OCI-LY3 (cell line): ENCODE results near the gene GPR171.

Source experiments
- H2AFZ ChIP-seq: fragments of 200-600, 300-600 bp; shearing (Covaris generic); 2 replicates; pipeline ENCODE4 v1.6.0; 2014; ENCODE audit warnings: antibody characterized with exemption, low read depth, low read length
- H3K27ac ChIP-seq: fragments of 200-600, 300-600 bp; sonication (generic); 2 replicates; pipeline ENCODE4 v1.5.1; 2014; ENCODE audit warnings: mild to moderate bottlenecking, low read length, moderate library complexity, mixed read lengths
- H3K27me3 ChIP-seq: fragments of 200-600, 300-600 bp; sonication (generic); 2 replicates; pipeline ENCODE4 v1.6.1; 2014; ENCODE audit warnings: low read depth, low read length, mixed read lengths
- H3K36me3 ChIP-seq: fragments of 200-600, 300-600 bp; sonication (generic); replicated peaks from 2 replicates; pipeline ENCODE3; 2014; ENCODE audit warnings: low read depth, low read length, mixed read lengths
- H3K4me1 ChIP-seq: fragments of 300-600, 200-600 bp; sonication (generic); 2 replicates; pipeline ENCODE4 v1.6.1; 2014; ENCODE audit warnings: low read length, mixed read lengths
- H3K4me2 ChIP-seq: fragments of 200-600, 300-600 bp; sonication (generic); 2 replicates; pipeline ENCODE4 v1.6.1; 2014; ENCODE audit warnings: low read length, mixed read lengths
- H3K4me3 ChIP-seq: fragments of 300-600, 200-600 bp; sonication (generic); 2 replicates; pipeline ENCODE4 v1.5.1; 2014; ENCODE audit warnings: antibody characterized with exemption, mild to moderate bottlenecking, low read length, moderate library complexity
- H3K79me2 ChIP-seq: fragments of 300-600, 200-600 bp; shearing (Covaris generic); 2 replicates; pipeline ENCODE4 v1.6.1; 2014; ENCODE audit warnings: mild to moderate bottlenecking, low read length, mixed read lengths
- H3K9ac ChIP-seq: fragments of 300-600, 200-600 bp; shearing (Covaris generic); 2 replicates; pipeline ENCODE4 v1.6.0; 2014; ENCODE audit warnings: mild to moderate bottlenecking, low read length, moderate library complexity
- H3K9me3 ChIP-seq: fragments of 200-600, 300-600 bp; shearing (Covaris generic); 2 replicates; pipeline ENCODE4 v1.6.1; 2014; ENCODE audit warnings: low read length, mixed read lengths; ENCODE audit not compliant: insufficient read depth
- H4K20me1 ChIP-seq: fragments of 200-600, 300-600 bp; sonication (generic); 2 replicates; pipeline ENCODE4 v1.6.1; 2016; ENCODE audit warnings: low read length, mixed read lengths; ENCODE audit not compliant: insufficient read depth
- EZH2phosphoT487 ChIP-seq: fragments of 200-600 bp; shearing (Covaris generic); IDR thresholded peaks from 2 replicates; pipeline ENCODE4 v1.6.1; 2018; ENCODE audit warnings: antibody characterized with exemption, mixed run types, low read depth
- TF ChIP-seq, protein P1 (sequence below): fragments of 200-600, 300-600 bp; sonication (generic); IDR thresholded peaks from 2 replicates; pipeline ENCODE4 v1.5.1; 2014; ENCODE audit warnings: antibody characterized with exemption, low read length, low read depth

The GPR171 gene

DNA sequence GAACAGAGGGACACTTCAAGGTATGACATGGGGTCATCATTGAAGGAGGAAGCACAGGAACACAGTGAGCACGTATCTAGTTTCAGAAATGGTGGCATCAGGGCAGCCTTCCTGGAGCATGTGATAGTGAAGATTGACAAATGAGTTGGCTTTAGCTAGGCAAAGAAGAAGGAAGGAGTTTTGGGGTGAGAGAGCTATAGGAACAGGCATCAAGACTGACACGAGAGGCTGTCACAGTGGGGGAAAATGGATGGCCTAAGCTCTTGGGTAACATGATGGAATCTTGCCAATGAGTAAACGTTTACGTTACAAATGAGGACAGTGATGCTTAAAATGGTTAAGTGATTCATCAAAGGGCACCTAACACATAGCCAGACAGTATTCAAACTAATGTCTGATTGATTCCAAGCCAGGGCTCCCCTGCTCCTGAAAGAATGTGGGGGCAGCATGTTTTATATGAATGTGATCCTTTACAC is 23.1 kb upstream of the GPR171 start:
- 0 out of 2 replicates have a peak, but pooled peaks cover 4% of the 10 kb centered on the region for H3K9me3 ChIP-seq
- H2AFZ ChIP-seq, result no peak overlapping the region
- no peak overlapping the region for H3K4me3 ChIP-seq
- no peaks in the 10 kb centered on the region for H3K27me3 ChIP-seq
- H3K27ac ChIP-seq, result no peak overlapping the region
- no peak overlapping the region for H3K4me2 ChIP-seq
- H3K36me3 ChIP-seq, result peaks cover 15% of the 10 kb centered on the region
- TF ChIP-seq, protein P1, sequence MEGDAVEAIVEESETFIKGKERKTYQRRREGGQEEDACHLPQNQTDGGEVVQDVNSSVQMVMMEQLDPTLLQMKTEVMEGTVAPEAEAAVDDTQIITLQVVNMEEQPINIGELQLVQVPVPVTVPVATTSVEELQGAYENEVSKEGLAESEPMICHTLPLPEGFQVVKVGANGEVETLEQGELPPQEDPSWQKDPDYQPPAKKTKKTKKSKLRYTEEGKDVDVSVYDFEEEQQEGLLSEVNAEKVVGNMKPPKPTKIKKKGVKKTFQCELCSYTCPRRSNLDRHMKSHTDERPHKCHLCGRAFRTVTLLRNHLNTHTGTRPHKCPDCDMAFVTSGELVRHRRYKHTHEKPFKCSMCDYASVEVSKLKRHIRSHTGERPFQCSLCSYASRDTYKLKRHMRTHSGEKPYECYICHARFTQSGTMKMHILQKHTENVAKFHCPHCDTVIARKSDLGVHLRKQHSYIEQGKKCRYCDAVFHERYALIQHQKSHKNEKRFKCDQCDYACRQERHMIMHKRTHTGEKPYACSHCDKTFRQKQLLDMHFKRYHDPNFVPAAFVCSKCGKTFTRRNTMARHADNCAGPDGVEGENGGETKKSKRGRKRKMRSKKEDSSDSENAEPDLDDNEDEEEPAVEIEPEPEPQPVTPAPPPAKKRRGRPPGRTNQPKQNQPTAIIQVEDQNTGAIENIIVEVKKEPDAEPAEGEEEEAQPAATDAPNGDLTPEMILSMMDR, result no peak
- TF ChIP-seq EZH2phosphoT487, result no peak
- peaks cover 8% of the 10 kb centered on the region; the same call in 1 of the 2 replicates for H3K79me2 ChIP-seq
- H3K4me1 ChIP-seq, result peaks cover 41% of the 10 kb centered on the region
- no peaks in the 10 kb centered on the region for H4K20me1 ChIP-seq
- H3K9ac ChIP-seq, result no peak overlapping the region

DNA sequence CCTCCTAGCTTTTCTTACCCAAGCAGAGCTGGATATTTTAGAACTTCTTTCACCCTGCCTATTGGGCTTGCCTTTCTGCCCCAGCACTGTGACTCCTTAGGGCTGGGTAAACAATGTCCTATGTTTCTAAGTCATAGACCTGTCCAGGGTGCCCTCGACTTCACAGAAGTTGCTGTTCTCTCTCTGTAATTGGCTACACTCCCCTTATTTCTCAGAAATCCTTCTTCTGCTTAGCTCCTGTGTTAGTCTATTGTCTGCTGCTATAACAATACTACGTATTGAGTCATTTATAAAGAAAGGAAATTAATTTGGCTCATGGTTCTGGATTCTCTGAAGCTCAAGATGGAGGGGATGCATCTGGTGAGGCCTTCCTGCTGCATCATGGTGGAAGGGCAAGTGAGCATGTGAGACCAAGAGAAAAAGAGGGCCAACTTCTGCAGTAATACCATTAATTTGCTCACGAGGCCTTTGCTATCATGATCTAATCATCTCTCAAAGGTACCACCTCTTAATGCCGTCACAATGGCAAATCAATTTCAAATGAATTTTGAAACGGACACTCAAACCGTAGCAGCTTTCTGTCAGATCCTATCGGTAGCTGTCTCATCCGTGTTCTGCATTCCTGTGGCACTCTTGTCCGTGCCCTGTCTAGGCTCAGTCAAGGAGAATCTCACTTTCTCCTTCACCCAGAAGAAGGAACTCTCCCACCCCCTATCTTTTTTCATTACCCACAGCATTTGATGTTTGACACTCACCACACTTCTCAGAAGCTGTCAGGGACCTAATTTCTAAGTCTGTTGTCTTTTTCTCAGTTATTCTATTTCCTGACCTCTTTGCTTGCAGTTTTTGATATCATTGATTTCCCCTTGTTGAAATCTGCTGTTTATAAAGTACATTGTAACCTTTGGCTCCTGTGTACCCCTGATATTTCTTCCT is 22.3 kb upstream of the GPR171 start:
- no peak overlapping the region for H3K27ac ChIP-seq
- no peak overlapping the region for H3K4me3 ChIP-seq
- H2AFZ ChIP-seq, result no peak overlapping the region
- peaks cover 15% of the 10 kb centered on the region for H3K36me3 ChIP-seq
- no peak overlapping the region for H3K4me2 ChIP-seq
- TF ChIP-seq, protein P1, result no peak
- TF ChIP-seq EZH2phosphoT487, result no peak
- 0 out of 2 replicates have a peak, but pooled peaks cover 4% of the 10 kb centered on the region for H3K9me3 ChIP-seq
- no peaks in the 10 kb centered on the region for H4K20me1 ChIP-seq
- no peak overlapping the region for H3K9ac ChIP-seq
- H3K27me3 ChIP-seq, result no peaks in the 10 kb centered on the region
- peaks cover 33% of the 10 kb centered on the region for H3K4me1 ChIP-seq
- peaks cover 8% of the 10 kb centered on the region; the same call in 1 of the 2 replicates for H3K79me2 ChIP-seq

DNA sequence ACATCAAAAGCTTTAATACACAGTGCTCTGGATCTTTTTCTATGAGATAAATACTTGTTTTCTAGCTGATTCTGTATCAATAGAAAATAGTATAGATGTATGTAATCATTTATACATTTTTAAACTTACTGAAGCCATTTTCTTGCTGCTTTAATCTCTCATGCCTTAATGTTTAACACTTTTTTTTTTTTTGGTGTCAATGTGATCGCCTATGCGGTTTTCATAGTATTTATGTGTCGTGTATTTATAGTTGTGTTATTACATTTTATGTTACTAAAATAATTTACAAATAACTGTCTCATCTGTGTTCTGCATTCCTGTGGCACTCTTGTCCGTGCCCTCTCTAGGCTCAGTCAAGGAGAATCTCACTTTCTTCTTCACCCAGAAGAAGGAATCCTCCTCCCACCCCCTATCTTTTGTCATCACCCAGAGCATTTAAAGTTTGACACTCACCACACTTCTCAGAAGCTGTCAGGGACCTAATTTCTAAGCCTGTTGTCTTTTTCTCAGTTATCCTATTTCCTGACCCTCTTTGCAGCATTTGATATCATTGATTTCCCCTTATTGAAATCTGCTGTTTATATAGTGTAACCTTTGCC is 21.4 kb upstream of the GPR171 start:
- H3K27me3 ChIP-seq, result no peaks in the 10 kb centered on the region
- 0 out of 2 replicates have a peak, but pooled peaks cover 4% of the 10 kb centered on the region for H3K9me3 ChIP-seq
- H3K36me3 ChIP-seq, result peaks cover 12% of the 10 kb centered on the region
- no peak overlapping the region for H3K27ac ChIP-seq
- no peak overlapping the region for H3K9ac ChIP-seq
- H3K79me2 ChIP-seq, result no peaks in the 10 kb centered on the region
- H3K4me2 ChIP-seq, result no peak overlapping the region
- TF ChIP-seq EZH2phosphoT487, result no peak
- TF ChIP-seq, protein P1, result no peak
- no peak overlapping the region for H2AFZ ChIP-seq
- H3K4me3 ChIP-seq, result no peak overlapping the region
- no peaks in the 10 kb centered on the region for H4K20me1 ChIP-seq
- H3K4me1 ChIP-seq, result peaks cover 25% of the 10 kb centered on the region

DNA sequence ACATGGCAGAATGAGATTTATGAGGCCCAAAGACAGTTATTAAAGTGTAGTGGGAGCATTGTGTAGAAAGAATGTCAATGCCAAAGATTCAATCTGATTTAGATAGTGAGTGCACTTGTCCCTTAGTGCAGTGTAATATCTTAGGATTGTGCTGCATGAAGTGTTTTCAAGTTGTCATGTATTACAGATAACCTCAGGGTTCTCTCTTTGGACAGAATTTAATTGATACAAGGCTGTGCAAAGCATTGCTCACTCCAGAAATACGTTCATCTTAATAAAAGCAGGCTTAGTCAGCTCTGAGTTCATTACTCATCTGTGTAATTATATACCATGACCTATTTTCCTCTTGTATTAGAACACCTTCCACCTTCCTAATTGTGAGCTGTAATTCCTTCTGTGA is 16.0 kb upstream of the GPR171 start:
- H3K27ac ChIP-seq, result no peak overlapping the region
- no peak for TF ChIP-seq EZH2phosphoT487
- TF ChIP-seq, protein P1, result no peak
- H3K4me2 ChIP-seq, result no peak overlapping the region
- H3K9ac ChIP-seq, result no peak overlapping the region
- no peaks in the 10 kb centered on the region for H3K27me3 ChIP-seq
- H3K9me3 ChIP-seq, result 0 out of 2 replicates have a peak, but pooled peaks cover 4% of the 10 kb centered on the region
- H3K36me3 ChIP-seq, result peaks cover 12% of the 10 kb centered on the region
- no peak overlapping the region for H2AFZ ChIP-seq
- H4K20me1 ChIP-seq, result no peaks in the 10 kb centered on the region
- peaks cover 6% of the 10 kb centered on the region for H3K4me1 ChIP-seq
- H3K4me3 ChIP-seq, result no peak overlapping the region
- H3K79me2 ChIP-seq, result no peaks in the 10 kb centered on the region
